GM18517 (cell line): Measurements from ENCODE around the gene F2RL1.
"Not testable (repeated sequence)": the region's sequence is repeated elsewhere in the genome, so short reads cannot be mapped to it uniquely, and the experiment has no call there.

Experiments
- ATAC-seq: cut with Tn5 transposase; IDR thresholded peaks from one replicate; pipeline ENCODE4 v1.9.1; 2021; ENCODE audit warnings: mild to moderate bottlenecking, moderate library complexity; ENCODE audit not compliant: unreplicated experiment

Gene F2RL1

DNA sequence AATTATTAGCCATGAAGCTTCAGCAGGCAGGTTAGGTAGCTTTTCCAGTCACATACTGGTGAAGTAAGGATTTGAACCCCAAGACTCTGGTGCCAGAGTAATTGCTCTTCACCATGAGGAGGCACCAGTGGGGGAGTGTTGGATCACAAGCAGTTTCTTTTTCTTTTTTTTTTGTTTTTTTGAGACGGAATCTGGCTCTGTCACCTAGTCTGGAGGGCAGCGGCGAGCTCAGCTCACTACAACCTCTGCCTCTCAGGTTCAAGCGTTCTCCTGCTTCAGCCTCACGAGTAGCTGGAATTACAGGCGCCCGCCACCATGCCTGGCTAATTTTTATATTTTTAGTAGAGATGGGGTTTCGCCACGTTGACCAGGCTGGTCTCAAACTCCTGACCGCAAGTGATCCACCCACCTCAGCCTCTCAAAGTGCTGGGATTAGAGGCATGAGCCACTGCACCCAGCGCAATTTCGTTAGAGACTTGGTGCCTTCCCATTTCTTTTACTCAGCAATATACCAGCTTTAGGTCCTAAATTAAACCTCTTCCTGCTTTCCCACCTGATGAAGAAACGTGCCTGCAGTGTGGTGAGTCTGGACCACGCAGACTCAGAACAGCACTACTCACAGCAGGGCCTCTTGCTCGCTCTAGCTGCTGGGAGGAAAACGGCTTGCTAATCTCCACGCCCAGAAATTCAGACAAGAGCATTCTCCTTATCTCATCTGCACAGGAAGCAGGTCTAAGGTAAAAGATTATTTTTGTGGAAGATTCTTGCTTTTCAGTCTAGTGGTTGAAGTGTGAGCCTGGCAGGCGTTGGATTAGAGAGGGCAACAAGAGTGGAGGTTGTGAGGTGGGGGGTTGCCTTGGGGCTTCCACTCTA, 30.8 kb downstream of the F2RL1 start, which contains the start of gene S100Z:
TSS of gene S100Z (plus strand) at position 596 of the 873 bp plus-strand sequence. CDS start 25,346 bp downstream, outside the sequence.
- ATAC-seq = no peak

DNA sequence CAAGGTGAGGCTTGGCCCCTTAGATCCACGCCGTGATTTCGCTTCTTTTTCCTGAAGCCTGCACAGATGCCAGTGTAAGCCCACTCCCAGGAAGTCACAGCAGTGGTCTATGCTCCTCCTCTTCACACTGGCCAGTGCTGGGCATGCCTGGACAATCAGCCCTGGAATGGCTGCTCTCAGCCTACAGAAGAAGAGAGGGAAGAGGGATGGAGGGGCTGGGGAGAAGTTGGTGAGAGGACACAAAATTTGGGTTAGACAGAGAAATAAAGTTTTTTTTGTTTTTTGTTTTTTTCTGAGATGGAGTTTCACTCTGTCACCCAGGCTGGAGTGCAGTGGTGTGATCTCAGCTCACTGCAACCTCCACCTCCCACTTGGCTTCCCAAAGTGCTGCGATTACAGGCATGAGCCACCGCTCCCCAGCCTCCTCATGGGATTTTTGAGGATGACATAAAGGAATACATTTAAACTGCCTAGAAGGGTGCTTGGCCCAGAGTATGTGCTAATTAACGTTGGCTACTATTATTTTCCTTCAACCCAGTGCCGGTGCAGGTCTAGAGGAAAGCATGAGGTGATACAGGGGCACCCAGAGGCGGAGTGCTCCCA, 31.8 kb downstream of the F2RL1 start:
- ATAC-seq = no peak

DNA sequence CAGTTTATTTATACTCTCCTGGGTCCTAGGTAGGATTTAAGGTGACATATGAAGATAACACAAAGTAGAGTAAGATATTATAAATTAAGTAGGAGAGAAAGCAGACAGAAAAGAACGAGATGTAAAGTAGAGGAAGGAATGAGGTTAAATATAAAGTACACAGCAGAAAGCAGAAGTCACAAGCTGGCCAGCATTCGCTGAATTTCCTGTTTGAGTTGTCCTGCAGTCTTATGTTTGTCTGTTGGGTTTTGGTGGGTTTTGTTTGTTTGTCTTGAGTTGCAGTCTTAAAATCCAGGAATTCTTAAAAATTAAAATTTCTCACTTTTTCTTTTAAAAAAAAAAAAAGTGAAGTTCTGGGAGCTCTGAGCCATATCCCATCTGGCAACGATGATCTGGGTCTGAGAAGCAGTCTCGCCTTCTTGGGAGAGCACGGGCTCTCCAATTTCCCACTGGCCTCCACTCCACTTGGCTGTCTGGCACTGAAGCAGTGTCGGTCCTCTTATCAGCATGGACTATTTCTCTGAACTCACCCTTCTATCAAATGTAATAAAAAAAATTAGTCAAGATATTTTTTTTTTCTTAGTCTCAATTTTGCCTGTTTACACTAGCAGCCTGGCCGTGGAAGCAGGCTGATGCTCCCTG, 33.0 kb downstream of the F2RL1 start:
- ATAC-seq = no peak

DNA sequence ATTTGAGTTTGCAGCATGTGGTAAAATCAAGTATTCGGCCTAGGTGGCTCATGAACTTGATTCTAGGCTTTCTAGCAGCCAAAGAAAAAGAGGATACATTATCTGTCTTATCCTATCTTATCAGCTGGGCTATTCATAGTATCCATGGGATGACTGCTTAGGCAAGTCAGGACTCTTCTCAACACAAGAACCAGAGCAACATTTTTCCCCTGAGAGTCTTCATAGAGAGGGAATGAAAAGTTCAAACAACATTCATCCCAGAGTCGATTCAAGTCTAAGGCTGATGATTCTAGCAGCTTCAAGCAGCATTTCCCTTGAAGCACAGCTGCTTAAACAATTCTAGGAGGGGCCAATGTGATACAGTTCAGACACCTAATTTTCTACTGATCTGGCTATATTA, 33.9 kb downstream of the F2RL1 start:
- ATAC-seq = no peak

- ATAC-seq = not testable (repeated sequence)
Observed at GRCh38 chr5:76853741-76854140, 34.9 kb downstream of the F2RL1 start.

GRCh38 chr5:76854644-76855043, 35.8 kb downstream of the F2RL1 start:
- ATAC-seq = no peak

GRCh38 chr5:76855501-76855900, 36.7 kb downstream of the F2RL1 start:
- not testable (repeated sequence) for ATAC-seq

DNA sequence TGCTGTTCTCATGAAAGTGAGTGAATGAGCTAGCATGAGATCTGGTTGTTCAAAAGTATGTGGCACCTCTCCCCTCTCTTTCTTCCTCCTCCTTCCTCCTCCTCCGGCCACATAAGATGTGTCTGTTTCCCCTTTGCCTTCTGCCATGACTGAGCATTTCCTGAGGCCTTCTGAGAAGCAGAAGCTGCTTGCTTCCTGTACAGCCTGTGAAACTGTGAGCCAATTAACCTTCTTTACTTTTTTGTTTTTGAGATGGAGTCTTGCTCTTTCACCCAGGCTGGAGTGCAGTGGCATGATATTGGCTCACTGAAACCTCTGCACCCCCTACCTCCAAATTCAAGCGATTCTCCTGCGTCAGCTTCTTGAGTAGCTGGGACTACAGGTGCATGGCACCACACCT, 37.1 kb downstream of the F2RL1 start:
- ATAC-seq = peak; percentile 66

DNA sequence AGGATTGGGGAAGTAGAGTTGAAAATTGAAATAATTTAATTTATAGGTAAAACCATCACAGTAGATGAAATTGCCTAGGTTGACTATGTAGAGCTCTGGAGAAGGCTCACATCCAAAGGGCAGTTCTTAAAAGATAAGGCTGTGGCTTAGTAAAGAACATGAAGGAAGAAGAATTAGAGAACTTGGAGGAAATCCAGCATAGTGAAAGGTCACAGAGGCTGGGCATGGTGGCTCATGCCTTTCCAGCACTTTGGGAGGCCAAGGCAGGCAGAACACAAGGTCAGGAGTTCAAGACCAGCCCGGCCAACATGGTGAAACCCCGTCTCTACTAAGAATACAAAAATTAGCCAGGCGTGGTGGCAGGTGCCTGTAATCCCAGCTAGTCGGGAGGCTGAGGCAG, 38.0 kb downstream of the F2RL1 start:
- not testable (repeated sequence) for ATAC-seq

GRCh38 chr5:76859591-76860247, 40.9 kb downstream of the F2RL1 start:
- no peak for ATAC-seq

GRCh38 chr5:76861612-76862011, 42.8 kb downstream of the F2RL1 start:
- ATAC-seq = no peak

GRCh38 chr5:76863001-76863400, 44.2 kb downstream of the F2RL1 start:
- ATAC-seq = no peak

DNA sequence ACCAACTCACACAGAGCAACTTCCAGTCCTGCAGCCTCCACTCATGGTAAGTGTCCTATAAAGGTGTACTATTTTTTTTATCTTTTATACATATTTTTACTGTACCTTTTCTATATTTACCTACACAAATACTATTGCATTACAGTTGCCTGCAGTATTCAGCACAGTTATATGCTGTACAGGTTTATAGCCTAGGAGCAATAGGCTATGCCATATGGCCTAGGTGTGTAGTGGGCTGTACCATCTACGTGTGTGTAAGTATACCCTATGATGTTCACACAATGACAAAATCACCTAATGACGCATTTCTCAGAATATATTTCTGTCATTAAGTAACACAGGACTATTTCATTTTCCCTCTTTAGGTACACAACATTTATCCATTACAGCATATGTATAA, 47.7 kb downstream of the F2RL1 start:
- no peak for ATAC-seq

DNA sequence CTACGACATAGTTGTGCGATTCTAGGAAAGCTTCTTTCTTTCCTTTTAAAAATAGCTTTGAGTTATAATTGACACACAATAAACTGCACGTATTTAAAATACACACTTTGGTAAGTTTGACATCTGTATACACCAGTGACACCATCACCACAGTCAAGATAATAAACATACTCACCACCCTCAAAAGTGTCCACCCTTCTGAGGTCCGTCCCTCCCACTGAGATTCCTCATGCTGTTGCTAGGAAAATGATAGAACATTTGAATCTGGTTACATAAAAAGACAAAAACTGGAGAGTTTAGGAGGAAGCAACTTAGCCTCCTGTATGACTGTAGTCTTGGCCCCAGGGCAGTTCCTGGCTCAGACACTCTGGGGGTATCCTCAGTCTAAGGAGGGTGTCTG, 48.2 kb downstream of the F2RL1 start:
- no peak for ATAC-seq

DNA sequence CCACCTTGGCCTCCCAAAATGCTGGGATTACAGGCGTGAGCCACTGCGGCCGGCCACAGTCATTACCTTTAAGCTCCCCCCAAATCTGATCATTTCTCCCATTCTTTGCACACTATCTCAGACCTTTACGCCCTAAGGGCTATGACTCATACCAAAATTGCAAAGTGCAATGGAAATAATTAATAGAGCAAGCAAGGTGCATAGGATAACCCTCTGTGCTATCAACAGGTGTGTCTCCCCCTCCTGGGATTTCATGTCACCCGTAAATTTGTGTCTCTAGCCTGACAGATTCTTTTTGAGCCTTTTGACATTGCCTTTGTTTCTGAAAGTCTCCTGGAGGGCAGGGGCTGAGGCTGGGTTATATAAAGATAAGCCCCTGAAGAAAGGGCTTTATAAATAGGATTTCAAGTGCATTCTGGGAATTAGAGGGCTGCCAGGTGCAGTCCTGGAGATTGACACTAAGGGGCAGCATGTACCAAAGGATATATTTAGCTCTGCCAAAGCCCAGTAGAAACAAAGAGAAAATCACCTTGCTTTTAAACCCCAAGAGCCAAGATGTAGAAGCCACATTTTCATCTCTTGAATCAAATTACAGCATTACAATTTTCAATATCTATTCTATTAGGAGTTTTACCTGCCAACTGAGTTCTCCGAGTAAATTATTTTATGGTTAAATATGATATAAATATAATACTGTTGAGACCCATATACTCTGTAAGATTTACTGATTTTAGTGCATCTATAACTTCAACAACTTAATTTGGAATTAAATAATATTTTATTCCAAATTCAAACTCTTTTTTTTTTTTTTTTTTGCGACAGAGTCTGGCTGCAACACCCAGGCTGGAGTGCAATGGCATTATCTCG, 49.2 kb downstream of the F2RL1 start:
- no peak for ATAC-seq

DNA sequence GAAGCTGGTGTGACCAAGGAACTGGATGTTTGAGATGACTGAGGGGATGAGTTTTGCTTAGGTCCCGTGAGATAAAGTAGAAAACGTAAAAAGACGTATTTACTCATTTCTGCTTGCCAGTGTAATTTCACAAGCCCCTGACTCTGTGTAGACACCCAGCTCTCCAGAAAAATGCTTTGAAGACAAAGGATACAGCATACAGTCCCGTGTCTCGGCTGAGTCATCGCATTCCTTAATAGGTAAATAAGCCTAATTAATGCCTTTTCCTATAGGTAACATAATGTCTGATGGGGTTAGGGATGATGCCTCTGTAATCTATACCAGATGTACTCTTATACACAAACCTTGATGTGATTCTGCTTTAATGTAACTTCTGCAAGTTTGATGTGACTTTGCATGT, 51.2 kb downstream of the F2RL1 start:
- no peak for ATAC-seq

DNA sequence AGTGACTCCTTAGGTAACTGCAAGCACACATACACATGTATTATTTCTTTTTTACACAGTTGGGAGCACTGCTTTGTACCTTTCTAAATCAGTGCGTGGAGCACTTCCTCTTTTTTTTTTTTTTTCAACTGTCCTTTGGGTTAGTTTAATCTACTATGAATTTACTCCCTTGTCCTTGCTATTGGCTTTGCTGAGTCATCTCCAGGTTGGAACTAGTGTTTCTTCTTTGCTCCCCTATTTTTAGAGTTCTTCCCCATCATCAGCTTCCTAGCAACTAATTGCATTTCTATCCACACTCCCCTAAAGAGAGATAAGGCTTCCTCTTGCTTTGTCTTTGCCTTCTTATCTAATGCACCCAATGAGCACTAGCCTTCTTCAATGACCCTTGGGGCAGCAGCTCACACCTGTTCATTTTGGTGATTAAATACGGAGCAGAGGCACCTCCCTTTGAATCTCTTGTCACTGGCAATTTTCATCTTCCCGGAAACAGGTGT, 55.3 kb downstream of the F2RL1 start:
- no peak for ATAC-seq
